Heart right ventricle (tissue), 16 donors: ENCODE measurements around the gene HES3. TPM values are rescaled to one million over a fixed set of nuclear protein-coding genes. Genes with fewer than 3 reads are reported as not detected.
A peak's percentile ranks its signal among the peaks of the same experiment; 100 is the strongest.

Experiments
- ATAC-seq, 8 donors: fragments of 200-7000 bp; cut with Tn5 transposase; one replicate each; pipeline ENCODE4 v1.9.1; 2020; ENCODE audit warnings: mild to moderate bottlenecking in 8 of 8, moderate library complexity in 8 of 8, moderate number of reproducible peaks in 1 of 8
- DNase-seq, 2 donors: peaks; one replicate each; pipeline ENCODE4 v3.0.0-alpha.2; 2020
- H3K27ac ChIP-seq, 10 donors: fragments of 200-600 bp; sonication (generic) in 2 of 10; one replicate each; pipeline versions ENCODE4 v1.5.0 to v1.8.0; 2020 to 2022; ENCODE audit warnings: mild to moderate bottlenecking in 3 of 10
- H3K27me3 ChIP-seq, 7 donors: fragments of 200-600 bp; one replicate each; pipeline ENCODE4 v1.8.0; 2021 to 2022; ENCODE audit warnings: mild to moderate bottlenecking in 2 of 7
- H3K36me3 ChIP-seq, 9 donors: fragments of 200-600 bp; sonication (generic) in 1 of 9; one replicate each; pipeline versions ENCODE4 v1.5.0 to v1.8.0; 2020 to 2022; ENCODE audit warnings: mild to moderate bottlenecking in 2 of 9
- H3K4me1 ChIP-seq, 9 donors: fragments of 200-600 bp; sonication (generic) in 1 of 9; one replicate each; pipeline versions ENCODE4 v1.5.0 to v1.8.0; 2020 to 2022; ENCODE audit warnings: mild to moderate bottlenecking in 4 of 9
- H3K4me3 ChIP-seq, 10 donors: fragments of 200-600 bp; sonication (generic) in 2 of 10; one replicate each; pipeline versions ENCODE4 v1.5.0 to v1.8.0; 2020 to 2022; ENCODE audit warnings: mild to moderate bottlenecking in 7 of 10, moderate library complexity in 2 of 10
- H3K9me3 ChIP-seq, 11 donors: fragments of 200-600 bp in 10 of 11; sonication (generic) in 2 of 11; one replicate each; pipeline versions ENCODE4 v1.5.0 to v1.8.0; 2013 to 2022; ENCODE audit warnings: mild to moderate bottlenecking in 2 of 11, control low read depth in 1 of 11, moderate library complexity in 1 of 11
- CTCF ChIP-seq, 9 donors: fragments of 200-600 bp; sonication (generic) in 2 of 9; IDR thresholded peaks; one replicate each; pipeline versions ENCODE4 v1.5.0 to v1.8.0; 2021 to 2022; ENCODE audit warnings: antibody characterized with exemption in 9 of 9, mild to moderate bottlenecking in 5 of 9, moderate library complexity in 1 of 9
- WGBS, 2 donors: extraction: QIAGEN DNeasy Blood & Tissue Kit; methylation state at CpG; one replicate each; pipeline ENCODE4 v1.1.7; 2013; ENCODE audit warnings: inconsistent platforms in 1 of 2; 5-methylcytosine and 5-hydroxymethylcytosine counted together
- intact Hi-C, 10 donors: fragments of 100-400 bp; cut with DNase I; formaldehyde crosslinking; loops; one replicate each; pipeline versions ENCODE4 v1.11.1 to v1.14.2; 2022
- polyA plus RNA-seq, 2 donors: library from polyadenylated mRNA; stranded (reverse); fragments of 200-250 nt; gene quantifications; one replicate each; pipeline ENCODE4 v1.2.3, GENCODE V29; 2013
- total RNA-seq, 10 donors: library from RNA; stranded (reverse); fragmentation: NEBNext Ultra II Directional in 3 of 10; extraction: Animal tissue kit (Norgen Biotek cat#: 25700) in 3 of 10; gene quantifications; one replicate each; pipeline versions ENCODE4 v1.2.1 to v1.2.4, GENCODE V29; 2021 to 2023
- donor health status: Arrhythmogenic right ventricular cardiomyopathy.
- donor health status: ischemic (EF 13 %, LVEDD 7.1; RV severe dilation, severe dysfunction).
- donor health status: healthy with polysubstance abuse.
- donor health status: DM: no; HTN: yes; CAD: no.
- donor health status: DM: no; HTN: no; CAD: no.
- donor health status: ischemic (EF 25% LVEDD 6.9; RV normal size, moderate dysfunction).
- donor health status: ischemic (EF 25% LVEDD 5.7; RV mildly dilated, moderate dysfunction).
- donor health status: healthy.
- donor health status: DM: yes; HTN: yes; CAD: no.
- donor health status: Ischemic cardiomyopathy.
- donor health status: ischemic (EF 35%, LVEDD 5.7; RV mildly dilated, moderate dysfunction).
- donor health status: nonischemic (EF 11% LVEDD 7.7; RV severe dilation, severe dysfunction).
- donor health status: DM: yes; HTN: yes; CAD: no.
- donor health status: PGD.
- donor health status: ischemic (EF 29% LVEDD 5.4; RV normal size, mild dysfunction).
- donor health status: nonischemic (EF 23%, LVEDD 6.1; RV moderate dilation, normal function).

HES3 gene
- total and polyA plus RNA-seq, 12 donors: not detected

GRCh38 chr1:6248932-6249738 lies 5.2 kb downstream of the HES3 start:
- peak in 2 of 9 donors; percentile 13 to 24 for TF ChIP-seq CTCF (IDR thresholded peaks at IDR 0.05)
- intact Hi-C loops: loop anchor here in 8 of 10 donors (1.0 to 10.0 kb wide), 13 partner anchors 33 to 197 kb away; partner anchors contain the start of gene CHD5 (in 1 of the 8)
- peak in 1 of 2 donors; percentile 49 for DNase-seq
- Histone ChIP-seq H3K27ac (no peak overlapping the region), H3K4me1 (peaks cover 0 to 32% (median 22%) of the 10 kb centered on the region in 9 donors), H3K36me3 (peaks cover 0 to under 1% (median 0%) of the 10 kb centered on the region in 9 donors), H3K27me3 (peaks cover 12 to 79% (median 79%) of the 10 kb centered on the region in 7 donors), H3K4me3 (peak overlapping the region in 2 of 10 donors; percentile 8 to 10), H3K9me3 (no peaks in the 10 kb centered on the region)
- peak in 5 of 8 donors; percentile 7 to 36 (median 10) for ATAC-seq
- 4% methylated on average over 86 to 96 of the region's 96 CpGs for WGBS, 2 donors

GRCh38 chr1:6249739-6250689 lies 6.0 kb downstream of the HES3 start:
- no peak overlapping the region for H3K4me3 ChIP-seq
- H3K9me3 ChIP-seq: no peaks in the 10 kb centered on the region
- no peak for TF ChIP-seq CTCF (IDR thresholded peaks at IDR 0.05)
- ATAC-seq (no peak), DNase-seq (no peak)
- H3K27ac ChIP-seq: no peak overlapping the region
- H3K4me1 ChIP-seq: peaks cover 0 to 32% (median 22%) of the 10 kb centered on the region in 9 donors
- intact Hi-C loops: loop anchor here in 8 of 10 donors (5.0 to 10.0 kb wide), 13 partner anchors 32 to 198 kb away; partner anchors contain the start of genes ACOT7 (in 1 of the 8), CHD5 (in 1 of the 8) and HES2 (in 1 of the 8)
- WGBS, 2 donors: 20 to 22% methylated on average over 47 to 71 of the region's 71 CpGs
- peaks cover 12 to 72% (median 72%) of the 10 kb centered on the region in 7 donors for H3K27me3 ChIP-seq
- peaks cover 0 to 5% (median 0%) of the 10 kb centered on the region in 9 donors for H3K36me3 ChIP-seq

- H3K4me1 ChIP-seq: peaks cover 0 to 20% (median 11%) of the 10 kb centered on the region in 9 donors
- no peak overlapping the region for H3K4me3 ChIP-seq
- H3K36me3 ChIP-seq: peaks cover 0 to 5% (median 0%) of the 10 kb centered on the region in 9 donors
- H3K27ac ChIP-seq: no peak overlapping the region
- ATAC-seq (no peak), DNase-seq (no peak)
- H3K9me3 ChIP-seq: no peaks in the 10 kb centered on the region
- no peak for TF ChIP-seq CTCF (IDR thresholded peaks at IDR 0.05)
- intact Hi-C loops: loop anchor here in 3 of 10 donors (5.0 to 10.0 kb wide), 3 partner anchors 144 to 166 kb away; partner anchors contain the start of genes ACOT7 (in 1 of the 3) and HES2 (in 1 of the 3)
- WGBS, 2 donors: 88% methylated on average over 19 of the region's 19 CpGs
- peaks cover 4 to 61% (median 59%) of the 10 kb centered on the region in 7 donors for H3K27me3 ChIP-seq
Observed at GRCh38 chr1:6251233-6251632, 7.3 kb downstream of the HES3 start.
